ELR (cell line): Measurements from ENCODE around the gene PAX2.

Experiments used
- DNase-seq: peaks from one replicate; pipeline ENCODE4 v3.0.0-alpha.2; 2015; ENCODE audit warnings: low read depth

The PAX2 gene

GRCh38 chr10:100819424-100819823, 74.0 kb downstream of the PAX2 start:
- no peak for DNase-seq

GRCh38 chr10:100823194-100823593, 77.8 kb downstream of the PAX2 start:
- DNase-seq = no peak

- no peak for DNase-seq
Observed at GRCh38 chr10:100824886-100825285, 79.5 kb downstream of the PAX2 start.

- DNase-seq = no peak
Observed at GRCh38 chr10:100825325-100825875, 80.0 kb downstream of the PAX2 start.

GRCh38 chr10:100826031-100826651, 80.8 kb downstream of the PAX2 start:
- no peak for DNase-seq

GRCh38 chr10:100826661-100826982, 81.2 kb downstream of the PAX2 start:
- no peak for DNase-seq

- DNase-seq = no peak
Observed at GRCh38 chr10:100826983-100827818, 81.8 kb downstream of the PAX2 start.

GRCh38 chr10:100827819-100828737, 82.7 kb downstream of the PAX2 start:
- DNase-seq = peak; percentile 57

- DNase-seq = no peak
Observed at GRCh38 chr10:100828738-100829096, 83.3 kb downstream of the PAX2 start.

- DNase-seq = no peak
Observed at GRCh38 chr10:100829097-100829870, 83.9 kb downstream of the PAX2 start.

GRCh38 chr10:100829933-100830727, 84.7 kb downstream of the PAX2 start:
- no peak for DNase-seq

- no peak for DNase-seq
Observed at GRCh38 chr10:100830728-100831111, 85.3 kb downstream of the PAX2 start.

- no peak for DNase-seq
Observed at GRCh38 chr10:100831742-100832141, 86.4 kb downstream of the PAX2 start.

GRCh38 chr10:100835810-100836209, 90.4 kb downstream of the PAX2 start:
- DNase-seq = no peak

GRCh38 chr10:100836891-100837290, 91.5 kb downstream of the PAX2 start:
- no peak for DNase-seq

GRCh38 chr10:100837300-100837699, 91.9 kb downstream of the PAX2 start:
- DNase-seq = no peak

- DNase-seq = no peak
Observed at GRCh38 chr10:100838986-100839385, 93.6 kb downstream of the PAX2 start.

GRCh38 chr10:100841528-100841927, 96.1 kb downstream of the PAX2 start:
- DNase-seq = no peak

- peak; percentile 55 for DNase-seq
Observed at GRCh38 chr10:100847440-100847839, 102.1 kb downstream of the PAX2 start.

- no peak for DNase-seq
Observed at GRCh38 chr10:100848770-100849169, 103.4 kb downstream of the PAX2 start.

GRCh38 chr10:100858261-100858660, 112.9 kb downstream of the PAX2 start:
- no peak for DNase-seq
